Activated CD4-positive, alpha-beta T cell treated with anti-CD3 and anti-CD28 coated beads for 36 hours (primary cell): ENCODE measurements around the gene BCAS3. TPM values are rescaled to one million over a fixed set of nuclear protein-coding genes. Genes with fewer than 3 reads are reported as not detected.

Source experiments
- ATAC-seq: fragments of 200-7000 bp; cut with Tn5 transposase; one replicate; pipeline ENCODE4 v1.10.0; 2021; ENCODE audit warnings: mild to moderate bottlenecking, moderate library complexity
- CTCF ChIA-PET: fragments of 350-600 bp; sonication (Branson Sonifier 250); formaldehyde crosslinking; loops from one replicate; lab custom pipeline; 2021; ENCODE audit warnings: antibody characterized with exemption; lab: Charles Lee
- POLR2A ChIA-PET: fragments of 350-600 bp; sonication (Branson Sonifier 250); formaldehyde crosslinking; loops from one replicate; lab custom pipeline; 2021; ENCODE audit warnings: antibody characterized with exemption, inconsistent platforms; lab: Charles Lee
- DNase-seq: peaks from one replicate; pipeline ENCODE4 v3.0.0-alpha.2; 2020
- H3K27ac Mint-ChIP-seq: one replicate; pipeline ENCODE4 v1.8.0; 2021; ENCODE audit warnings: mixed read lengths
- H3K27me3 Mint-ChIP-seq: one replicate; pipeline ENCODE4 v1.8.0; 2021; ENCODE audit warnings: mixed read lengths
- H3K36me3 Mint-ChIP-seq: one replicate; pipeline ENCODE4 v1.8.0; 2021; ENCODE audit warnings: low read depth, mixed read lengths
- H3K4me1 Mint-ChIP-seq: one replicate; pipeline ENCODE4 v1.8.0; 2021; ENCODE audit warnings: mixed read lengths
- H3K4me3 Mint-ChIP-seq: one replicate; pipeline ENCODE4 v1.8.0; 2021; ENCODE audit warnings: mild to moderate bottlenecking, moderate library complexity, mixed read lengths
- H3K9me3 Mint-ChIP-seq: one replicate; pipeline ENCODE4 v1.8.0; 2021; ENCODE audit warnings: low read depth, mixed read lengths
- intact Hi-C, 2 experiments: fragments of 100-400 bp; cut with DNase I in 1 of 2; cut with micrococcal nuclease in 1 of 2; formaldehyde crosslinking; loops; one replicate each; pipeline versions ENCODE4 v1.14.2 to v1.15.1; 2022 to 2024; cut with DNase I, micrococcal nuclease
- total RNA-seq, 2 experiments: library from RNA; stranded (reverse); gene quantifications; one replicate each; pipeline ENCODE4 v1.2.3, GENCODE V29; 2021

Gene BCAS3
- total RNA-seq, 2 experiments from 2014 or later, result 7.2 to 7.5 TPM

GRCh38 chr17:61261001-61261637 is 583.5 kb downstream of the BCAS3 start:
- no peaks in the 10 kb centered on the region for H3K4me1 Mint-ChIP-seq
- H3K9me3 Mint-ChIP-seq, result no peaks in the 10 kb centered on the region
- ChIA-PET POLR2A (no interaction called here), CTCF (interaction anchor here (0.5 to 0.6 kb wide), 4 partner anchors 28 to 273 kb away, joined by 3 to 4 read pairs (median 3); no protein-coding TSS in a partner anchor)
- no peaks in the 10 kb centered on the region for H3K27me3 Mint-ChIP-seq
- intact Hi-C loops, result no loop called here
- no peaks in the 10 kb centered on the region for H3K36me3 Mint-ChIP-seq
- H3K4me3 Mint-ChIP-seq, result no peak overlapping the region
- no peak overlapping the region for H3K27ac Mint-ChIP-seq
- ATAC-seq (no peak), DNase-seq (no peak)

DNA sequence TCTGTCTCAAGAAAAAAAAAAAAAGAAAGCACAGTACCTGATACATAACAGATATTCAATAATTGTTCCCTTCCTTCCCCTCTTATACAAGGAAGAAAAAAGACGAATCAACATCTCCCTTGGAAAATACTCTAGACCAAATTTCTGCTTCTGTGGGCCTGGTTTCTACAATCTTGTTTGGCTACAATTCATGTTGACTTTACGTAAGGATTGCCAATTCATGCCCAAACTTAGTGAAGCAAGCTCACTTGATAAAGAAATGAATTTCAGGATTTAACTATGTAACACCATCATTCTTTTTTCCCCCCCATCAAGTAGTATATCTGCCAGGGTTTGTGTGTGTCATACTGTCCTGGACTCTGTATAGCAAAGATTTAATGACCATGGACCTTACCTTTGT is 587.7 kb downstream of the BCAS3 start:
- ATAC-seq (no peak), DNase-seq (no peak)
- ChIA-PET CTCF (no interaction called here), POLR2A (interaction anchor here (0.9 kb wide), 1 partner anchor 179 kb away, joined by 5 read pairs; no protein-coding TSS in a partner anchor)
- Mint-ChIP-seq H3K4me1 (no peaks in the 10 kb centered on the region), H3K36me3 (no peaks in the 10 kb centered on the region), H3K27me3 (no peaks in the 10 kb centered on the region), H3K27ac (no peak overlapping the region), H3K4me3 (no peak overlapping the region), H3K9me3 (no peaks in the 10 kb centered on the region)
- intact Hi-C loops, result no loop called here

DNA sequence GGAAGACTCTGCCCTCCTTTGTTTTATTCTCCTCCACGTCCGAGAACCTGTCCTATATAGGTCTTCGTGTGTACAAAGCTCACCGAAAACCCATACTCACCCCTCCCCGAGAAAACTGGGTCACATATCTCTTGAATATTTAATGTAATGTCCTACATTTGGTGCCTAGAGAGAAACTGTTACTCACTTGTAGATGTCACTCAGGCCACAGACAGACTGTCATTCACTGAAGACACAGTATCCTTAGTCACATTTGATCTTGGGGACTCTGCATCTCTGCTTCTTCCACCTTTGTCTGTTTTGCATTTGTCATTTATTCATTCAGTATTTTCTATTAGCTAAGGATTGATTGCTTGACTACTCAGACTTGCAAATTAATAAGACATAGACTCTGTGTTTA is 590.2 kb downstream of the BCAS3 start:
- H3K4me1 Mint-ChIP-seq, result no peaks in the 10 kb centered on the region
- DNase-seq (no peak), ATAC-seq (peak; percentile 57)
- H3K4me3 Mint-ChIP-seq, result no peak overlapping the region
- POLR2A ChIA-PET, result no interaction called here
- H3K36me3 Mint-ChIP-seq, result no peaks in the 10 kb centered on the region
- CTCF ChIA-PET, result interaction anchor here (0.6 kb wide), 1 partner anchor 31 kb away, joined by 3 read pairs; no protein-coding TSS in a partner anchor
- H3K9me3 Mint-ChIP-seq, result no peaks in the 10 kb centered on the region
- H3K27me3 Mint-ChIP-seq, result no peaks in the 10 kb centered on the region
- H3K27ac Mint-ChIP-seq, result no peak overlapping the region
- intact Hi-C loops, result no loop called here

GRCh38 chr17:61275395-61275794 is 597.7 kb downstream of the BCAS3 start:
- peaks cover 2% of the 10 kb centered on the region for H3K36me3 Mint-ChIP-seq
- POLR2A ChIA-PET, result no interaction called here
- intact Hi-C loops, result no loop called here
- DNase-seq (no peak), ATAC-seq (no peak)
- no peaks in the 10 kb centered on the region for H3K27me3 Mint-ChIP-seq
- no peak overlapping the region for H3K4me3 Mint-ChIP-seq
- CTCF ChIA-PET, result no interaction called here
- no peak overlapping the region for H3K27ac Mint-ChIP-seq
- H3K4me1 Mint-ChIP-seq, result peaks cover 12% of the 10 kb centered on the region
- H3K9me3 Mint-ChIP-seq, result no peaks in the 10 kb centered on the region

GRCh38 chr17:61276806-61277205 is 599.2 kb downstream of the BCAS3 start:
- intact Hi-C loops, result no loop called here
- Mint-ChIP-seq H3K27me3 (no peaks in the 10 kb centered on the region), H3K4me3 (no peak overlapping the region), H3K9me3 (no peaks in the 10 kb centered on the region), H3K4me1 (peaks cover 17% of the 10 kb centered on the region), H3K36me3 (peaks cover 2% of the 10 kb centered on the region), H3K27ac (no peak overlapping the region)
- ATAC-seq (no peak), DNase-seq (no peak)
- ChIA-PET POLR2A (no interaction called here), CTCF (no interaction called here)

GRCh38 chr17:61279476-61280145 is 602.0 kb downstream of the BCAS3 start:
- H3K27ac Mint-ChIP-seq, result no peak overlapping the region
- no peak overlapping the region for H3K4me3 Mint-ChIP-seq
- H3K36me3 Mint-ChIP-seq, result peaks cover 6% of the 10 kb centered on the region
- DNase-seq (no peak), ATAC-seq (no peak)
- no peaks in the 10 kb centered on the region for H3K27me3 Mint-ChIP-seq
- intact Hi-C loops, result no loop called here
- ChIA-PET POLR2A (no interaction called here), CTCF (interaction anchor here (0.7 to 1.2 kb wide), 3 partner anchors 46 to 1142 kb away, joined by 3 to 5 read pairs (median 3); no protein-coding TSS in a partner anchor)
- H3K9me3 Mint-ChIP-seq, result peaks cover 2% of the 10 kb centered on the region
- H3K4me1 Mint-ChIP-seq, result peaks cover 22% of the 10 kb centered on the region

DNA sequence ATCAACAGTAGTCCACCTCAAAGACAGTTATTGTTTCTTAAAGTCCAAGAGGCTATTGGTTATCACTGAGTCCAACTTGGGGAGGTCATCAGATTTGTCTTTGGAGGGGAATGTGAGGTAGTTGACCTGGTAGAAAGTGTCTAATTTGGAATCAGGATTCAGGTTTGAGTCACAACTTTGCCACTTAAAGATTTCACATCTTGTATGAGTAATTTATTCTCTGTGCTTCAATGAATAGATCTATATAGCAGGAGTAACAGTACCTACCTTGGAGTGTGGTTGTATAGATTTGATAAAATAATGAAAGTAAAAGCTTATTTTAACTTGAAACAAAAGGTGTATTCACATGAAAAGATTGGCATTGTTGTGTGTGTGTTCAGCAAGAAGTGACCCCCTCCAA is 602.7 kb downstream of the BCAS3 start:
- H3K27me3 Mint-ChIP-seq, result no peaks in the 10 kb centered on the region
- DNase-seq, result no peak
- intact Hi-C loops, result no loop called here
- H3K36me3 Mint-ChIP-seq, result peaks cover 6% of the 10 kb centered on the region
- ChIA-PET CTCF (no interaction called here), POLR2A (interaction anchor here (0.6 kb wide), 1 partner anchor 89 kb away, joined by 10 read pairs; no protein-coding TSS in a partner anchor)
- peaks cover 24% of the 10 kb centered on the region for H3K4me1 Mint-ChIP-seq
- peaks cover 2% of the 10 kb centered on the region for H3K9me3 Mint-ChIP-seq
- no peak overlapping the region for H3K4me3 Mint-ChIP-seq
- peak; percentile 90 for ATAC-seq
- no peak overlapping the region for H3K27ac Mint-ChIP-seq

DNA sequence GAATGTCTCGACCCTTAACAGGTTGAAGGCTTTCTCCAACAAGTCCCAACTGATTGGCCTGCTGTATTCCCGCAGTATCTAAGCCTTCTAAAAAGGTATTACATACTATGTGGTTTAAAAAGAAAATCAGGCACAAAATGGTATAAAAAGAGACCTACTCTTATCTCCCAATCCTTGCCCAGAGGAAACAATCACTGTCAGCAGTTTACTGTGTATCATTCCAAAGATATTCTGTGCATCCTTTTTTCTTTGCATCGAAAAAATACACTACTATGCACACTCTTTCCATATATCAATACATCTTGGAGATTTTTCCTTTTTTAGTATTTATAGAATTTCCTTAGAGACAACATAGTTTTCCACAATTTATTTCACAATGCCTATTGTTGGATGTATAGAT is 603.2 kb downstream of the BCAS3 start:
- ChIA-PET POLR2A (interaction anchor here (0.6 kb wide), 1 partner anchor 89 kb away, joined by 10 read pairs; no protein-coding TSS in a partner anchor), CTCF (no interaction called here)
- no peak for DNase-seq
- Mint-ChIP-seq H3K36me3 (peaks cover 6% of the 10 kb centered on the region), H3K4me1 (peaks cover 30% of the 10 kb centered on the region), H3K27ac (no peak overlapping the region), H3K9me3 (peaks cover 2% of the 10 kb centered on the region), H3K27me3 (no peaks in the 10 kb centered on the region), H3K4me3 (no peak overlapping the region)
- ATAC-seq, result no peak
- intact Hi-C loops, result no loop called here

- Mint-ChIP-seq H3K4me1 (peaks cover 35% of the 10 kb centered on the region), H3K4me3 (no peak overlapping the region), H3K27ac (no peak overlapping the region), H3K9me3 (peaks cover 2% of the 10 kb centered on the region), H3K27me3 (no peaks in the 10 kb centered on the region), H3K36me3 (peaks cover 6% of the 10 kb centered on the region)
- ATAC-seq, result no peak
- no peak for DNase-seq
- intact Hi-C loops, result no loop called here
- ChIA-PET CTCF (no interaction called here), POLR2A (no interaction called here)
These were observed 604.7 kb downstream of the BCAS3 start for GRCh38 chr17:61282377-61282776.

- no peak for ATAC-seq
- peaks cover 2% of the 10 kb centered on the region for H3K9me3 Mint-ChIP-seq
- H3K36me3 Mint-ChIP-seq, result peaks cover 5% of the 10 kb centered on the region
- no peaks in the 10 kb centered on the region for H3K27me3 Mint-ChIP-seq
- POLR2A ChIA-PET, result no interaction called here
- intact Hi-C loops, result no loop called here
- CTCF ChIA-PET, result interaction anchor here (0.7 kb wide), 1 partner anchor 347 kb away, joined by 3 read pairs; no protein-coding TSS in a partner anchor
- no peak overlapping the region for H3K4me3 Mint-ChIP-seq
- H3K27ac Mint-ChIP-seq, result no peak overlapping the region
- peaks cover 35% of the 10 kb centered on the region for H3K4me1 Mint-ChIP-seq
- no peak for DNase-seq
These were observed 605.4 kb downstream of the BCAS3 start for GRCh38 chr17:61283043-61283442.

DNA sequence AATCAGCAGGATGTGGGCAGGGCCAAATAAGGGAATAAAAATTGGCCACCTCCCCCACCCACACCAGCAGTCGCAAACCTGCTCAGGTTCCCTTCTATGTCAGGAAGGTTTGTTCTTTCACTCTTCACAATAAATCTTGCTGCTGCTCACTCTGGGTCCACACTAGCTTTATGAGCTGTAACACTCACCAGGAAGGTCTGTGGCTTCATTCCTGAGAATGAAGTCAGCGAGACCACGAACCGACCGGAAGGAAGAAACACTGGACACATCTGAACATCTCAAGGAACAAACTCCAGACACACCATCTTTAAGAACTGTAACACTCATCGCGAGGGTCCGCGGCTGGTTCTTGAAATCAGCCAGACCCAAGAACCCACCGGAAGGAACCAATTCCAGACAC is 606.5 kb downstream of the BCAS3 start:
- ATAC-seq, result no peak
- Mint-ChIP-seq H3K4me3 (no peak overlapping the region), H3K27me3 (no peaks in the 10 kb centered on the region), H3K4me1 (peaks cover 34% of the 10 kb centered on the region), H3K27ac (no peak overlapping the region), H3K36me3 (peaks cover 5% of the 10 kb centered on the region), H3K9me3 (peaks cover 2% of the 10 kb centered on the region)
- DNase-seq, result no peak
- POLR2A ChIA-PET, result no interaction called here
- CTCF ChIA-PET, result interaction anchor here (0.9 kb wide), 1 partner anchor 12 kb away, joined by 3 read pairs; no protein-coding TSS in a partner anchor
- intact Hi-C loops, result no loop called here

DNA sequence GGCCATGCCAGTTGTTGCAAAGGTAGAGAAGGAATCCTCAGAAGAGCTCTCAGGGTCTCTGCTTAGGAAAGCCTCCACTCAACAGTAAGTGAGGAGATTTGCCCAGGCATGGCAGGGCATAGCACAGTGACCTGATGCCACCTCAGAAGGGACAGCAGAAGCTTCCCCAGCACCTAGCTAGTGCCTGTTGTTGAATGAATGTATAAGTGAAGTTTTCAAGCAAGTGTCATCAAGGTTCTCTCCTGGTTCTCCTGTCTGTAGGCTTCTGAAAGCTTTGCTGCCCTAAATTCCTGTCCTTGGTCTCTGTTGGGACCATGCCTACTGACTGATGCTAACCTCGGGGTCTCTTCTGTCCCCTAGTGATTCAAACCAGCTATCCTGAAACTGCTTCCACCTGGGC is 607.1 kb downstream of the BCAS3 start:
- peaks cover 2% of the 10 kb centered on the region for H3K9me3 Mint-ChIP-seq
- intact Hi-C loops, result no loop called here
- H3K36me3 Mint-ChIP-seq, result peaks cover 5% of the 10 kb centered on the region
- no peak for DNase-seq
- ATAC-seq, result no peak
- no peaks in the 10 kb centered on the region for H3K27me3 Mint-ChIP-seq
- peaks cover 29% of the 10 kb centered on the region for H3K4me1 Mint-ChIP-seq
- ChIA-PET CTCF (interaction anchor here (0.9 kb wide), 1 partner anchor 12 kb away, joined by 3 read pairs; no protein-coding TSS in a partner anchor), POLR2A (no interaction called here)
- H3K4me3 Mint-ChIP-seq, result no peak overlapping the region
- no peak overlapping the region for H3K27ac Mint-ChIP-seq
